Karpas-422 (cell line): ENCODE measurements around the gene CTNND2. TPM values are rescaled to one million over a fixed set of nuclear protein-coding genes. Genes with fewer than 3 reads are reported as not detected.

Experiments
- DNase-seq: peaks from one replicate; pipeline ENCODE4 v3.0.0-alpha.2; 2015
- H2AFZ ChIP-seq: fragments of 200-600 bp; sonication (generic); 2 replicates; pipeline ENCODE4 v1.6.1; 2014; ENCODE audit warnings: antibody characterized with exemption, low read length, mixed read lengths
- H3K27ac ChIP-seq: fragments of 200-600 bp; sonication (generic); 2 replicates; pipeline ENCODE4 v1.5.1; 2014; ENCODE audit warnings: mild to moderate bottlenecking, low read length, moderate library complexity
- H3K27me3 ChIP-seq: fragments of 200-600 bp; sonication (generic); 2 replicates; pipeline ENCODE4 v1.6.1; 2014; ENCODE audit warnings: low read length, mixed read lengths
- H3K36me3 ChIP-seq: fragments of 200-600 bp; sonication (generic); 2 replicates; pipeline ENCODE4 v1.6.1; 2014; ENCODE audit warnings: low read length, mixed read lengths; ENCODE audit not compliant: insufficient read depth
- H3K4me1 ChIP-seq: fragments of 200-600 bp; sonication (generic); 2 replicates; pipeline ENCODE4 v1.6.1; 2014; ENCODE audit warnings: mild to moderate bottlenecking, low read length, mixed read lengths
- H3K4me2 ChIP-seq: fragments of 200-600 bp; sonication (generic); 2 replicates; pipeline ENCODE4 v1.6.1; 2014; ENCODE audit warnings: low read length, low read depth, mild to moderate bottlenecking; ENCODE audit not compliant: poor library complexity, severe bottlenecking
- H3K4me3 ChIP-seq: fragments of 200-600 bp; sonication (generic); 2 replicates; pipeline ENCODE4 v1.5.1; 2014; ENCODE audit warnings: mild to moderate bottlenecking, antibody characterized with exemption, low read length, mixed read lengths
- H3K79me2 ChIP-seq: fragments of 200-600 bp; sonication (generic); 2 replicates; pipeline ENCODE4 v1.6.1; 2014; ENCODE audit warnings: mild to moderate bottlenecking, low read length, mixed read lengths
- H3K9ac ChIP-seq: fragments of 200-600 bp; sonication (generic); 2 replicates; pipeline ENCODE4 v1.6.0; 2014; ENCODE audit warnings: low read length
- H3K9me2 ChIP-seq: fragments of 200-600 bp; sonication (generic), shearing (Covaris generic); replicated peaks from 2 replicates; pipeline ENCODE4 v1.6.0; 2014; ENCODE audit warnings: mild to moderate bottlenecking, low read length, moderate library complexity; ENCODE audit not compliant: insufficient read depth
- H3K9me3 ChIP-seq: fragments of 300-700, 200-600 bp; sonication (generic); 2 replicates; pipeline ENCODE4 v1.6.1; 2014; ENCODE audit warnings: low read length, mixed read lengths
- H4K20me1 ChIP-seq: fragments of 200-600 bp; sonication (generic); 2 replicates; pipeline ENCODE4 v1.6.1; 2014; ENCODE audit warnings: mild to moderate bottlenecking, antibody characterized with exemption, low read length, low read depth; ENCODE audit not compliant: insufficient read depth
- total RNA-seq: library from RNA; depleted of rRNA; stranded (reverse); fragments of >200 nt; shearing (Covaris generic); gene quantifications from 2 replicates; pipeline ENCODE4 v1.2.3, GENCODE V29; 2014; ENCODE audit warnings: low replicate concordance

Gene CTNND2
- total RNA-seq, 1 experiment from 2014 or later, result not detected

GRCh38 chr5:11758321-11758720, 145.9 kb downstream of the CTNND2 start:
- Histone ChIP-seq H4K20me1 (no peaks in the 10 kb centered on the region), H3K9ac (no peak overlapping the region), H3K4me1 (no peaks in the 10 kb centered on the region), H3K79me2 (no peaks in the 10 kb centered on the region), H3K4me2 (no peak overlapping the region), H3K27me3 (no peaks in the 10 kb centered on the region), H3K9me3 (peaks cover 29% of the 10 kb centered on the region), H3K9me2 (no peaks in the 10 kb centered on the region), H3K4me3 (no peak overlapping the region), H3K36me3 (no peaks in the 10 kb centered on the region), H3K27ac (no peak overlapping the region), H2AFZ (no peak overlapping the region)
- DNase-seq, result no peak

DNA sequence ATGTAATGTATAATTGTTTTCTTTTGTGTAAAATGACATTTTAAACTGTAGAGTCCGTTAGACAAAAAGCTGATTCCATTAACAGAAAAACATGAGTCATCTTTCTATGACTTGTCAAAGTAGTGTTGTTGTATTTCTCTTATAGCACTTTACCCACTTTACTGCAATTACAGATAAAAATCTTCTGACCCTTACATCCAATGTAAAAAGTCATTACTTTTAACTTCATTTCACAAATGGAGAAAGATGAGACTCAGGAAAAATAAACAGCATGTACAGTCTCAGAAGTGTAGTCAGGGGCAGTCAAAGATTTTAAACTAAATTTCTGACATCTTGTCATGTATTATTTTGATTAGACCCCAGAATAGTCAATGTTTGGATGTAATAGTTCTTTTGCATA, 146.6 kb downstream of the CTNND2 start:
- H3K4me3 ChIP-seq, result no peak overlapping the region
- H3K4me2 ChIP-seq, result no peak overlapping the region
- H3K36me3 ChIP-seq, result no peaks in the 10 kb centered on the region

DNA sequence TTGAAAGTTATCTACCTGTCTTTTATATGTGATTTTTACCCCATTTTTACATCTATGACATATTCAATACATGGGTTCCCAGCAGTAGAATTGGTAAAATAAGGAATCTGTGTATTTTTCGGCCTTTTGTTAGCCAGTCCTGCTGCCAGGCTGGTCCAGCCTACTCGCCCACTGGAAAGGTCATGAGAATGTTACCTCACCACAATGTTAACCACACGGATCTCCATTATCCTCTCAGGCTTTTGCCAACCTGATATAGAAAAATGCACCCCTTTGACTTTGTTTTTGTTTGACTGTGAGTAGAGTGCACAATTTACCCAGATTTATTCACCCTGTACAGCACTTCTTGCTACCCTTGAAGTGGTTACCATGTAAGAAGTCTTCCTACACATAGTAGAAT, 167.2 kb downstream of the CTNND2 start:
- Histone ChIP-seq H3K9me3 (peaks cover 6% of the 10 kb centered on the region), H3K4me3 (no peak overlapping the region), H3K36me3 (no peaks in the 10 kb centered on the region), H4K20me1 (no peaks in the 10 kb centered on the region), H3K9me2 (no peaks in the 10 kb centered on the region), H2AFZ (no peak overlapping the region), H3K27me3 (no peaks in the 10 kb centered on the region), H3K4me1 (no peaks in the 10 kb centered on the region), H3K4me2 (no peak overlapping the region), H3K27ac (no peak overlapping the region), H3K9ac (no peak overlapping the region), H3K79me2 (no peaks in the 10 kb centered on the region)
- no peak for DNase-seq

More for the DNA sequence above, 146.6 kb downstream of the CTNND2 start:
- H3K27me3 ChIP-seq, result no peaks in the 10 kb centered on the region
- H3K79me2 ChIP-seq, result no peaks in the 10 kb centered on the region
- H4K20me1 ChIP-seq, result no peaks in the 10 kb centered on the region
- H2AFZ ChIP-seq, result no peak overlapping the region
- H3K4me1 ChIP-seq, result no peaks in the 10 kb centered on the region
- no peak overlapping the region for H3K9ac ChIP-seq
- H3K9me3 ChIP-seq, result peaks cover 22% of the 10 kb centered on the region
- no peak for DNase-seq
- H3K27ac ChIP-seq, result no peak overlapping the region
- no peaks in the 10 kb centered on the region for H3K9me2 ChIP-seq

DNA sequence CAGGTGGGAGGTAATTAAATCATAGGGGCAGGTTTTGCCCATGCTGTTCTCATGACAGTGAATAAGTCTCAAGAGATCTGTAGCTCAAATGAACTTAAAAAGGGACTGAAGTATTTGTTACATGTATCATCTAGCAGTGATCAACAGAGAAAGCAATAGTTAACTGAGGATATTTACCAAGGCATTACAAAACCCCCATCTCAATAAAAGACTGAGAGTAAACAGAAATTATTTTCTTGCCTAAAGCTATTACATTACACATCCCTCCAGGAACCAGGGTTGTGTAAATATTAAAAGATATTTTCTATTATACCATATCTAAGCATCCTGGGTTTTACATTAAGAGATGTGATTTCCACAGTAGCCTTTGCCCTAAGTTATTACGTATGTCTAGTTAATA, 169.9 kb downstream of the CTNND2 start:
- H2AFZ ChIP-seq, result no peak overlapping the region
- no peaks in the 10 kb centered on the region for H3K9me2 ChIP-seq
- no peaks in the 10 kb centered on the region for H3K4me1 ChIP-seq
- H3K36me3 ChIP-seq, result no peaks in the 10 kb centered on the region
- no peak overlapping the region for H3K4me3 ChIP-seq
- no peak overlapping the region for H3K9ac ChIP-seq
- peaks cover 6% of the 10 kb centered on the region for H3K9me3 ChIP-seq
- no peak overlapping the region for H3K27ac ChIP-seq
- H3K79me2 ChIP-seq, result no peaks in the 10 kb centered on the region
- no peak overlapping the region for H3K4me2 ChIP-seq
- no peaks in the 10 kb centered on the region for H3K27me3 ChIP-seq
- no peaks in the 10 kb centered on the region for H4K20me1 ChIP-seq
- DNase-seq, result no peak

- Histone ChIP-seq H2AFZ (no peak overlapping the region), H3K4me1 (no peaks in the 10 kb centered on the region), H3K9me2 (no peaks in the 10 kb centered on the region), H3K36me3 (no peaks in the 10 kb centered on the region), H3K79me2 (no peaks in the 10 kb centered on the region), H3K27ac (no peak overlapping the region), H3K4me3 (no peak overlapping the region), H3K27me3 (no peaks in the 10 kb centered on the region), H3K9me3 (peaks cover 6% of the 10 kb centered on the region), H3K4me2 (no peak overlapping the region), H4K20me1 (no peaks in the 10 kb centered on the region), H3K9ac (no peak overlapping the region)
- no peak for DNase-seq
These were observed 170.4 kb downstream of the CTNND2 start for GRCh38 chr5:11733840-11734192.

- H3K9ac ChIP-seq, result no peak overlapping the region
- no peak overlapping the region for H3K27ac ChIP-seq
- no peaks in the 10 kb centered on the region for H3K27me3 ChIP-seq
- H3K79me2 ChIP-seq, result no peaks in the 10 kb centered on the region
- H3K4me3 ChIP-seq, result no peak overlapping the region
- peaks cover 6% of the 10 kb centered on the region for H3K9me3 ChIP-seq
- no peak overlapping the region for H3K4me2 ChIP-seq
- no peak overlapping the region for H2AFZ ChIP-seq
- no peak for DNase-seq
- no peaks in the 10 kb centered on the region for H3K4me1 ChIP-seq
- H4K20me1 ChIP-seq, result no peaks in the 10 kb centered on the region
- no peaks in the 10 kb centered on the region for H3K9me2 ChIP-seq
- H3K36me3 ChIP-seq, result no peaks in the 10 kb centered on the region
These were observed 170.9 kb downstream of the CTNND2 start for GRCh38 chr5:11733185-11733839.

- Histone ChIP-seq H3K9me3 (peaks cover 13% of the 10 kb centered on the region; the same call in 1 of the 2 replicates), H3K9ac (no peak overlapping the region), H3K4me1 (no peaks in the 10 kb centered on the region), H4K20me1 (no peaks in the 10 kb centered on the region), H3K27ac (no peak overlapping the region), H3K4me3 (no peak overlapping the region), H3K79me2 (no peaks in the 10 kb centered on the region), H3K9me2 (no peaks in the 10 kb centered on the region), H2AFZ (no peak overlapping the region), H3K4me2 (no peak overlapping the region), H3K36me3 (no peaks in the 10 kb centered on the region), H3K27me3 (no peaks in the 10 kb centered on the region)
- no peak for DNase-seq
These were observed 179.3 kb downstream of the CTNND2 start for GRCh38 chr5:11724940-11725339.

DNA sequence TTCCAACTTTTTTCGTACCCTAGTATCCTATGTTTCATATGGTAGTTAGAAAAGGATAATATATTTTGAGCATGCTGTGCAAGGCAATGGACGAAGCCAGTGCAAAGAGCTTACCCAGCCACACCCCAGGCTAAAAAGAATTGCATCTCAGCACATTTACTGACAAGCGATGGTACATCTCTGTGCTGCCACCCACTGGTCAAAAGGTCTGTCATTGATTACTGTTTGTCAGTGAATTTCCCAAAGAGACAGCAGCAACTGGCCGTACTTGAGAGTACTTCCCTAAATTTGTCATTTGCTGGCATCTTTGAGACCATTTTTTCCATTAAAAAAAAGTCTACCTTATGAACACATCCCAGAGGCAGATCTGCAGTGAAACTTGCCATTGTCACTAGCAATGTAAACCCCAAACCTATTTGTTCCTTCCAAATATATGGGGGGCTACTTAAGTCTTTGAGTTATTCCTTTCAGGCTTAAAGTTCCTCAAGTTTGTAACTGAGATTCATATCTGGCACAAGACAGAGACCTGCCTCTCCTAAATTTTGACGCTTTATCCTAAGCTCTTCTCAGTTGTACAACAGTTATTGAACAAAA, 184.3 kb downstream of the CTNND2 start:
- Histone ChIP-seq H4K20me1 (no peaks in the 10 kb centered on the region), H3K4me3 (no peak overlapping the region), H3K27ac (no peak overlapping the region), H3K36me3 (no peaks in the 10 kb centered on the region), H3K9me3 (peaks cover 13% of the 10 kb centered on the region; the same call in 1 of the 2 replicates), H3K79me2 (no peaks in the 10 kb centered on the region), H3K9me2 (no peaks in the 10 kb centered on the region), H2AFZ (no peak overlapping the region; the same call in 1 of the 2 replicates), H3K9ac (no peak overlapping the region), H3K27me3 (no peaks in the 10 kb centered on the region), H3K4me2 (no peak overlapping the region), H3K4me1 (no peaks in the 10 kb centered on the region)
- peak; percentile 69 for DNase-seq
